ENCODE data around the gene IMMP1L.
A peak's percentile ranks its signal among the peaks of the same experiment; 100 is the strongest.

IMMP1L gene

DNA sequence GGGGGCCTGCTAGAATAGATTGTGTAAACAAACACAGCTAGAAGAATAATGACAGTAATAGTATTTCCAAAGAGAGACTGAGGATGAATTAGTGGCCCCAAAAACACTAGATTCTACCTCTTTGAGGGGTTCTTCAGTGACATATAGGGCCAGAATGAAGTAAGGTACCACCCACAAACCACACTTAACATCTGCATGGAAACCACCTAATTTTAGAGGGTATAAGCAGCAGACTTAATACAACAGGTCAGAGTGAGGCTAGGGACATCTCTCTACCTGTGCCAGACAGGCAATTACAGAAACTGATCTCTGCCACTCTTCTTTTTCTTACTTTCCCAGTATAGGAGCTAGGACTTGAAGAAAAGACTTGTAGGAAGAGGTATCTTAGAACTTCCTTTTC, 20.3 kb upstream of the IMMP1L start:
- DNase-seq (ENCODE audit: low read depth in 1 of 2, low spot score in 1 of 2), result no peak
- TF ChIP-seq CTCF (IDR thresholded peaks at IDR 0.05; ENCODE audit: insufficient read depth, low read length) (no peak), SPI1 (IDR thresholded peaks at IDR 0.05; ENCODE audit: borderline replicate concordance, low read depth) (no peak), GABPA (IDR thresholded peaks at IDR 0.05; ENCODE audit: low read depth) (no peak), REST (IDR thresholded peaks at IDR 0.05; ENCODE audit: insufficient replicate concordance, low read depth) (no peak), POLR2AphosphoS5 (IDR thresholded peaks at IDR 0.05; ENCODE audit: low read depth) (no peak)
- Histone ChIP-seq H3K4me3 (replicated peaks; ENCODE audit: insufficient read depth, low read length) (no peak overlapping the region), H3K27ac (replicated peaks) (no peak overlapping the region), H3K27me3 (ENCODE audit: insufficient read depth, poor library complexity, severe bottlenecking) (no peaks in the 10 kb centered on the region)

- DNase-seq (ENCODE audit: low read depth in 1 of 2, low spot score in 1 of 2), result peak in 1 of 2 experiments; percentile 1
- no peaks in the 10 kb centered on the region for H3K27me3 ChIP-seq (ENCODE audit: insufficient read depth, poor library complexity, severe bottlenecking)
- H3K4me3 ChIP-seq (replicated peaks; ENCODE audit: insufficient read depth, low read length), result no peak overlapping the region
- no peak for TF ChIP-seq POLR2AphosphoS5 (IDR thresholded peaks at IDR 0.05; ENCODE audit: low read depth)
- no peak overlapping the region for H3K27ac ChIP-seq (replicated peaks)
Measured at GRCh38 chr11:31529189-31529588, 19.8 kb upstream of the IMMP1L start.

DNA sequence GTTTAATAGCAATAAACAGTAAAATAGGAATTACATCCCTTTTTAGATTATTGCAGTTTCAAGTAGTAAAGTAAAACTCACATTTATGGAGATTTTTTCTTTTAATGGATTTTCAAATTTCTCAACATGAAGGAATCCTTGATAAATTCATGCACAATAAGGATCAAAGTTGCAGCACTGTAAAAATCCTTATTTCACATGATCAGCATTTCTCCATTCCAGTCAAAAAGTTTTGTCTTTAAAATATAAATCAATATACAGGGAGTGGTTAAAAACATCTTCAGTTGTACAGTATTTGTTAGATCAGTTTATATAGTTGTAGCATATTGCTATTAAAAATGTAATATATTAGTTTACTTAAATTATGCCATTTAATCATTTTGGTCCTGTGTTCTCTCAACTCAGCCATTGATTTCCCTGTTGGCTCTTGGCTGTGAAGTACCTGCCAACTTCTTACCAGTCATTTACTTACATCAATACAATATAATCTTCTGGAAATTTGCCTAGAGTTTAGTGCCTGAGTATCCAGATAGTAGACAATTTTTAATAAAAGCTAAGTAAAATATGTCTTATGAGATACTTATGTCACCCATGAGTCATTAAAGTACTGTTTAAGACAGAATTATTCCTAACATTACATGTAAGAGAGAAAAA, 12.2 kb upstream of the IMMP1L start:
- DNase-seq (ENCODE audit: low read depth in 1 of 2, low spot score in 1 of 2), result no peak
- Histone ChIP-seq H3K4me3 (replicated peaks; ENCODE audit: insufficient read depth, low read length) (no peak overlapping the region), H3K27ac (replicated peaks) (no peak overlapping the region), H3K27me3 (ENCODE audit: insufficient read depth, poor library complexity, severe bottlenecking) (no peaks in the 10 kb centered on the region)
- TF ChIP-seq CTCF (IDR thresholded peaks at IDR 0.05; ENCODE audit: insufficient read depth, low read length) (no peak), POLR2AphosphoS5 (IDR thresholded peaks at IDR 0.05; ENCODE audit: low read depth) (no peak), REST (IDR thresholded peaks at IDR 0.05; ENCODE audit: insufficient replicate concordance, low read depth) (no peak), SPI1 (IDR thresholded peaks at IDR 0.05; ENCODE audit: borderline replicate concordance, low read depth) (no peak), GABPA (IDR thresholded peaks at IDR 0.05; ENCODE audit: low read depth) (no peak)

- DNase-seq (ENCODE audit: low read depth in 1 of 2, low spot score in 1 of 2), result no peak
- no peaks in the 10 kb centered on the region for H3K27me3 ChIP-seq (ENCODE audit: insufficient read depth, poor library complexity, severe bottlenecking)
- H3K4me3 ChIP-seq (replicated peaks; ENCODE audit: insufficient read depth, low read length), result no peak overlapping the region
- no peak for TF ChIP-seq POLR2AphosphoS5 (IDR thresholded peaks at IDR 0.05; ENCODE audit: low read depth)
- no peak for TF ChIP-seq REST (IDR thresholded peaks at IDR 0.05; ENCODE audit: insufficient replicate concordance, low read depth)
- TF ChIP-seq SPI1 (IDR thresholded peaks at IDR 0.05; ENCODE audit: borderline replicate concordance, low read depth), result no peak
- no peak for TF ChIP-seq CTCF (IDR thresholded peaks at IDR 0.05; ENCODE audit: insufficient read depth, low read length)
- no peak for TF ChIP-seq GABPA (IDR thresholded peaks at IDR 0.05; ENCODE audit: low read depth)
- H3K27ac ChIP-seq (replicated peaks), result no peak overlapping the region
Measured at GRCh38 chr11:31512117-31512516, 2.7 kb upstream of the IMMP1L start.
